K562 (cell line): ENCODE measurements around the gene RAB2B. TPM values are rescaled to one million over a fixed set of nuclear protein-coding genes. Genes with fewer than 3 reads are reported as not detected.

ENCODE experiments used
- DPF2 ChIP-seq: fragments of 450-650 bp; IDR thresholded peaks from 2 replicates; pipeline ENCODE4 v1.6.1; 2016
- GATA2 ChIP-seq: sonication (generic); formaldehyde crosslinking; IDR thresholded peaks from 2 replicates; pipeline ENCODE4 v1.4.0; 2020; ENCODE audit warnings: mild to moderate bottlenecking, missing genetic modification reagents
- ILF3 ChIP-seq: fragments of 450-650 bp; IDR thresholded peaks from 2 replicates; pipeline ENCODE4 v1.6.1; 2018; ENCODE audit warnings: antibody characterized with exemption, mild to moderate bottlenecking, moderate library complexity, borderline replicate concordance
- KDM2B ChIP-seq: fragments of 250-450 bp; sonication (Bioruptor Pico); IDR thresholded peaks from 2 replicates; pipeline ENCODE4 v1.8.0; 2021; ENCODE audit warnings: mild to moderate bottlenecking, moderate library complexity
- MEF2D ChIP-seq: conservative IDR thresholded peaks from 2 replicates; pipeline ENCODE4 v1.6.1; 2016; ENCODE audit warnings: low read depth, missing genetic modification characterization, missing compliant biosample characterization
- MTA3 ChIP-seq: fragments of 450-650 bp; formaldehyde crosslinking; IDR thresholded peaks from 2 replicates; pipeline ENCODE4 v1.6.1; 2017; ENCODE audit warnings: mild to moderate bottlenecking, borderline replicate concordance
- MYC ChIP-seq, 2 experiments: fragments of 250-450 bp in 1 of 2; sonication (Bioruptor Pico) in 1 of 2; IDR thresholded peaks; 2 replicates each; pipeline versions ENCODE4 v1.5.1 to v1.6.1; 2012 to 2021; ENCODE audit warnings: low read depth in 2 of 2, borderline replicate concordance in 1 of 2, improper control_type of control experiment in 1 of 2, low read length in 1 of 2, mild to moderate bottlenecking in 1 of 2, moderate library complexity in 1 of 2
- PTBP1 ChIP-seq: fragments of 200-400 bp; formaldehyde crosslinking; IDR thresholded peaks from 2 replicates; pipeline ENCODE4 v1.6.1; 2017; ENCODE audit warnings: low read depth, low read length
- RBM15 ChIP-seq: fragments of 200-400 bp; formaldehyde crosslinking; IDR thresholded peaks from 2 replicates; pipeline ENCODE4 v1.6.1; 2018; ENCODE audit warnings: mild to moderate bottlenecking, low read length, moderate library complexity; ENCODE audit not compliant: insufficient read depth
- ZNF232 ChIP-seq: sonication (generic); formaldehyde crosslinking; IDR thresholded peaks from 2 replicates; pipeline ENCODE4 v1.8.0; 2022; ENCODE audit warnings: mild to moderate bottlenecking, missing genetic modification reagents
- ZNF561 ChIP-seq: fragments of 450-650 bp; formaldehyde crosslinking; conservative IDR thresholded peaks from 2 replicates; pipeline ENCODE4 v1.4.0; 2020; ENCODE audit warnings: mild to moderate bottlenecking, moderate library complexity
- polyA plus RNA-seq, 8 experiments: library from polyadenylated mRNA; depleted of rRNA in 4 of 8; stranded (reverse) in 5 of 8; unstranded in 3 of 8; fragments of >200 nt; fragmentation: Nextera tagmentation in 2 of 8; fragmentation: Illumina TruSeq in 1 of 8; extraction: Ambion mirVana in 2 of 8; extraction: Trizol in 1 of 8; gene quantifications; 2 replicates each; pipeline versions ENCODE4 v1.2.1 to v1.2.3, GENCODE V29; 2011 to 2014; ENCODE audit warnings: inconsistent platforms in 1 of 8, missing spikeins in 1 of 8
- total RNA-seq, 7 experiments: library from RNA; depleted of rRNA in 6 of 7; stranded (reverse); fragments of >200 nt in 6 of 7; fragmentation: Illumina TruSeq in 2 of 7; extraction: Trizol in 2 of 7; gene quantifications; 2 replicates each; pipeline versions ENCODE4 v1.2.1 to v1.2.3, GENCODE V29; 2011 to 2021; ENCODE audit warnings: low replicate concordance in 1 of 7
- TF ChIP-seq, protein P1 (sequence below): fragments of 450-650 bp; IDR thresholded peaks from one replicate; pipeline ENCODE4 v1.6.1; 2018; ENCODE audit warnings: mild to moderate bottlenecking, moderate library complexity; ENCODE audit not compliant: partially characterized antibody
- TF ChIP-seq, protein P2 (sequence below): fragments of 250-450 bp; sonication (Bioruptor Pico); IDR thresholded peaks from 2 replicates; pipeline ENCODE4 v1.8.0; 2022; ENCODE audit warnings: moderate library complexity, mild to moderate bottlenecking, inconsistent platforms
- TF ChIP-seq, protein P3 (sequence below): sonication (generic); IDR thresholded peaks from 2 replicates; pipeline ENCODE4 v1.6.1; 2016
- TF ChIP-seq, protein P4 (sequence below): fragments of 450-650 bp; IDR thresholded peaks from 2 replicates; pipeline ENCODE4 v1.6.1; 2018; ENCODE audit not compliant: partially characterized antibody
- TF ChIP-seq, protein P5 (sequence below): IDR thresholded peaks from 3 replicates; pipeline ENCODE4 v1.6.1; 2011; ENCODE audit warnings: borderline replicate concordance, mild to moderate bottlenecking; ENCODE audit not compliant: insufficient read length, insufficient read depth
- TF ChIP-seq, protein P6 (sequence below): sonication (generic); formaldehyde crosslinking; IDR thresholded peaks from 2 replicates; pipeline ENCODE4 v1.8.0; 2022; ENCODE audit warnings: mild to moderate bottlenecking, missing genetic modification reagents

Gene RAB2B
- total and polyA plus RNA-seq, 9 of the 15 experiments (the other 6 are each of a cell fraction or from before 2014, with no cell fraction given): 4.6 to 19.8 (median 9.8) TPM

DNA sequence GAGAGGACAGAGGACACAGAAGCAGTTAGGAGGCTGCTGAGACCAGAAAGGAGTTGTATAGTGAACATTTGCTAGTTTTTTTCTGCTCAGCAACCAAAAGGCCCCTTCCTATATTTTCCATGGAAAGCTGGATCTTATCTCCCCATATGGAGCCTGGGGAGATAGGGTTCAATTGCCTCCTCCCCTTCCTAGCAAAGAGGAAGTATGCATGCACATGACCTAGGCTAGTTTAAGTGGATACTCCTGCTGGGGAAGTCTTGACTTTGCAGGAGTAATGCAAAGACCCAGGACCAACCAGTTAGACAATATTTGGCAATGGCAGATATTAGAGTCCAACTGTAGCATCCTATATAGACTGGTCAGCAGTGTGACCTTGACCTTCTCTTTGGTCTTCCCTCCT lies 35.9 kb downstream of the RAB2B start (continued):
- TF ChIP-seq, protein P1, sequence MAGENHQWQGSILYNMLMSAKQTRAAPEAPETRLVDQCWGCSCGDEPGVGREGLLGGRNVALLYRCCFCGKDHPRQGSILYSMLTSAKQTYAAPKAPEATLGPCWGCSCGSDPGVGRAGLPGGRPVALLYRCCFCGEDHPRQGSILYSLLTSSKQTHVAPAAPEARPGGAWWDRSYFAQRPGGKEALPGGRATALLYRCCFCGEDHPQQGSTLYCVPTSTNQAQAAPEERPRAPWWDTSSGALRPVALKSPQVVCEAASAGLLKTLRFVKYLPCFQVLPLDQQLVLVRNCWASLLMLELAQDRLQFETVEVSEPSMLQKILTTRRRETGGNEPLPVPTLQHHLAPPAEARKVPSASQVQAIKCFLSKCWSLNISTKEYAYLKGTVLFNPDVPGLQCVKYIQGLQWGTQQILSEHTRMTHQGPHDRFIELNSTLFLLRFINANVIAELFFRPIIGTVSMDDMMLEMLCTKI: no peak
- TF ChIP-seq GATA2 (CRISPR knock-in tag) (no peak), PTBP1 (no peak), RBM15 (no peak), MEF2D (tag) (no peak), ZNF561 (CRISPR knock-in tag) (no peak), ILF3 (no peak), DPF2 (peak; percentile 33; the same call in 1 of the 2 replicates), ZNF232 (CRISPR knock-in tag) (no peak), MYC (IDR thresholded peaks at IDR 0.05; ENCODE audit: low read depth, low read length) (peak; percentile 46; the same call in 1 of the 2 replicates), MYC (CRISPR knock-in tag; IDR thresholded peaks at IDR 0.05; ENCODE audit: borderline replicate concordance, low read depth) (no peak), MTA3 (0 out of 2 replicates have a peak, but pooled peaks have one; percentile 22), KDM2B (CRISPR knock-in tag) (no peak)
- TF ChIP-seq, protein P2, sequence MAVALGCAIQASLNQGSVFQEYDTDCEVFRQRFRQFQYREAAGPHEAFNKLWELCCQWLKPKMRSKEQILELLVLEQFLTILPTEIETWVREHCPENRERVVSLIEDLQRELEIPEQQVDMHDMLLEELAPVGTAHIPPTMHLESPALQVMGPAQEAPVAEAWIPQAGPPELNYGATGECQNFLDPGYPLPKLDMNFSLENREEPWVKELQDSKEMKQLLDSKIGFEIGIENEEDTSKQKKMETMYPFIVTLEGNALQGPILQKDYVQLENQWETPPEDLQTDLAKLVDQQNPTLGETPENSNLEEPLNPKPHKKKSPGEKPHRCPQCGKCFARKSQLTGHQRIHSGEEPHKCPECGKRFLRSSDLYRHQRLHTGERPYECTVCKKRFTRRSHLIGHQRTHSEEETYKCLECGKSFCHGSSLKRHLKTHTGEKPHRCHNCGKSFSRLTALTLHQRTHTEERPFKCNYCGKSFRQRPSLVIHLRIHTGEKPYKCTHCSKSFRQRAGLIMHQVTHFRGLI (CRISPR knock-in tag): no peak
- TF ChIP-seq, protein P3, sequence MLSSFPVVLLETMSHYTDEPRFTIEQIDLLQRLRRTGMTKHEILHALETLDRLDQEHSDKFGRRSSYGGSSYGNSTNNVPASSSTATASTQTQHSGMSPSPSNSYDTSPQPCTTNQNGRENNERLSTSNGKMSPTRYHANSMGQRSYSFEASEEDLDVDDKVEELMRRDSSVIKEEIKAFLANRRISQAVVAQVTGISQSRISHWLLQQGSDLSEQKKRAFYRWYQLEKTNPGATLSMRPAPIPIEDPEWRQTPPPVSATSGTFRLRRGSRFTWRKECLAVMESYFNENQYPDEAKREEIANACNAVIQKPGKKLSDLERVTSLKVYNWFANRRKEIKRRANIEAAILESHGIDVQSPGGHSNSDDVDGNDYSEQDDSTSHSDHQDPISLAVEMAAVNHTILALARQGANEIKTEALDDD: peak; percentile 65
- TF ChIP-seq, protein P4, sequence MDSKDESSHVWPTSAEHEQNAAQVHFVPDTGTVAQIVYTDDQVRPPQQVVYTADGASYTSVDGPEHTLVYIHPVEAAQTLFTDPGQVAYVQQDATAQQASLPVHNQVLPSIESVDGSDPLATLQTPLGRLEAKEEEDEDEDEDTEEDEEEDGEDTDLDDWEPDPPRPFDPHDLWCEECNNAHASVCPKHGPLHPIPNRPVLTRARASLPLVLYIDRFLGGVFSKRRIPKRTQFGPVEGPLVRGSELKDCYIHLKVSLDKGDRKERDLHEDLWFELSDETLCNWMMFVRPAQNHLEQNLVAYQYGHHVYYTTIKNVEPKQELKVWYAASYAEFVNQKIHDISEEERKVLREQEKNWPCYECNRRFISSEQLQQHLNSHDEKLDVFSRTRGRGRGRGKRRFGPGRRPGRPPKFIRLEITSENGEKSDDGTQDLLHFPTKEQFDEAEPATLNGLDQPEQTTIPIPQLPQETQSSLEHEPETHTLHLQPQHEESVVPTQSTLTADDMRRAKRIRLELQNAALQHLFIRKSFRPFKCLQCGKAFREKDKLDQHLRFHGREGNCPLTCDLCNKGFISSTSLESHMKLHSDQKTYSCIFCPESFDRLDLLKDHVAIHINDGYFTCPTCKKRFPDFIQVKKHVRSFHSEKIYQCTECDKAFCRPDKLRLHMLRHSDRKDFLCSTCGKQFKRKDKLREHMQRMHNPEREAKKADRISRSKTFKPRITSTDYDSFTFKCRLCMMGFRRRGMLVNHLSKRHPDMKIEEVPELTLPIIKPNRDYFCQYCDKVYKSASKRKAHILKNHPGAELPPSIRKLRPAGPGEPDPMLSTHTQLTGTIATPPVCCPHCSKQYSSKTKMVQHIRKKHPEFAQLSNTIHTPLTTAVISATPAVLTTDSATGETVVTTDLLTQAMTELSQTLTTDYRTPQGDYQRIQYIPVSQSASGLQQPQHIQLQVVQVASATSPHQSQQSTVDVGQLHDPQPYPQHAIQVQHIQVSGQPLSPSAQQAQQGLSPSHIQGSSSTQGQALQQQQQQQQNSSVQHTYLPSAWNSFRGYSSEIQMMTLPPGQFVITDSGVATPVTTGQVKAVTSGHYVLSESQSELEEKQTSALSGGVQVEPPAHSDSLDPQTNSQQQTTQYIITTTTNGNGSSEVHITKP: peak; percentile 55
- TF ChIP-seq, protein P5, sequence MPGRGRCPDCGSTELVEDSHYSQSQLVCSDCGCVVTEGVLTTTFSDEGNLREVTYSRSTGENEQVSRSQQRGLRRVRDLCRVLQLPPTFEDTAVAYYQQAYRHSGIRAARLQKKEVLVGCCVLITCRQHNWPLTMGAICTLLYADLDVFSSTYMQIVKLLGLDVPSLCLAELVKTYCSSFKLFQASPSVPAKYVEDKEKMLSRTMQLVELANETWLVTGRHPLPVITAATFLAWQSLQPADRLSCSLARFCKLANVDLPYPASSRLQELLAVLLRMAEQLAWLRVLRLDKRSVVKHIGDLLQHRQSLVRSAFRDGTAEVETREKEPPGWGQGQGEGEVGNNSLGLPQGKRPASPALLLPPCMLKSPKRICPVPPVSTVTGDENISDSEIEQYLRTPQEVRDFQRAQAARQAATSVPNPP: no peak
- TF ChIP-seq, protein P6, sequence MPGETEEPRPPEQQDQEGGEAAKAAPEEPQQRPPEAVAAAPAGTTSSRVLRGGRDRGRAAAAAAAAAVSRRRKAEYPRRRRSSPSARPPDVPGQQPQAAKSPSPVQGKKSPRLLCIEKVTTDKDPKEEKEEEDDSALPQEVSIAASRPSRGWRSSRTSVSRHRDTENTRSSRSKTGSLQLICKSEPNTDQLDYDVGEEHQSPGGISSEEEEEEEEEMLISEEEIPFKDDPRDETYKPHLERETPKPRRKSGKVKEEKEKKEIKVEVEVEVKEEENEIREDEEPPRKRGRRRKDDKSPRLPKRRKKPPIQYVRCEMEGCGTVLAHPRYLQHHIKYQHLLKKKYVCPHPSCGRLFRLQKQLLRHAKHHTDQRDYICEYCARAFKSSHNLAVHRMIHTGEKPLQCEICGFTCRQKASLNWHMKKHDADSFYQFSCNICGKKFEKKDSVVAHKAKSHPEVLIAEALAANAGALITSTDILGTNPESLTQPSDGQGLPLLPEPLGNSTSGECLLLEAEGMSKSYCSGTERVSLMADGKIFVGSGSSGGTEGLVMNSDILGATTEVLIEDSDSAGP (CRISPR knock-in tag): no peak
